HFFc6 (cell line): ENCODE data around the gene QARS1. TPM values are rescaled to one million over a fixed set of nuclear protein-coding genes. Genes with fewer than 3 reads are reported as not detected.

Experiments
- DNase-seq: peaks from one replicate; pipeline ENCODE4 v3.0.0-alpha.2; 2018
- H3K27ac Mint-ChIP-seq: 2 replicates; pipeline ENCODE4 v1.8.0; 2020; ENCODE audit warnings: mild to moderate bottlenecking, mixed read lengths
- H3K27me3 Mint-ChIP-seq: 2 replicates; pipeline ENCODE4 v1.8.0; 2021; ENCODE audit warnings: mild to moderate bottlenecking, moderate library complexity, mixed read lengths; ENCODE audit not compliant: insufficient read depth
- H3K36me3 Mint-ChIP-seq: 2 replicates; pipeline ENCODE4 v1.8.0; 2021; ENCODE audit warnings: low read depth, mixed read lengths
- H3K4me1 Mint-ChIP-seq: 2 replicates; pipeline ENCODE4 v1.8.0; 2020; ENCODE audit warnings: low read depth, mixed read lengths
- H3K4me3 Mint-ChIP-seq: 2 replicates; pipeline ENCODE4 v1.8.0; 2020; ENCODE audit warnings: mild to moderate bottlenecking, moderate library complexity, mixed read lengths
- H3K9me3 Mint-ChIP-seq: 2 replicates; pipeline ENCODE4 v1.8.0; 2020; ENCODE audit warnings: mild to moderate bottlenecking, mixed read lengths
- total RNA-seq, 6 experiments: library from RNA; stranded (reverse); fragmentation: NEBNext Ultra II Directional; extraction: Animal tissue kit (Norgen Biotek cat#: 25700); gene quantifications; 2 replicates in 1 of 6; 3 replicates in 5 of 6; pipeline ENCODE4 v1.2.3, GENCODE V29; 2021
- TF ChIP-seq, protein P1 (sequence below): fragments of 200-600 bp; sonication (generic); IDR thresholded peaks from 2 replicates; pipeline ENCODE4 v1.5.0; 2021; ENCODE audit warnings: antibody characterized with exemption, mild to moderate bottlenecking

The QARS1 gene
- total RNA-seq, 6 experiments from 2014 or later, result 183 to 263 (median 237) TPM

DNA sequence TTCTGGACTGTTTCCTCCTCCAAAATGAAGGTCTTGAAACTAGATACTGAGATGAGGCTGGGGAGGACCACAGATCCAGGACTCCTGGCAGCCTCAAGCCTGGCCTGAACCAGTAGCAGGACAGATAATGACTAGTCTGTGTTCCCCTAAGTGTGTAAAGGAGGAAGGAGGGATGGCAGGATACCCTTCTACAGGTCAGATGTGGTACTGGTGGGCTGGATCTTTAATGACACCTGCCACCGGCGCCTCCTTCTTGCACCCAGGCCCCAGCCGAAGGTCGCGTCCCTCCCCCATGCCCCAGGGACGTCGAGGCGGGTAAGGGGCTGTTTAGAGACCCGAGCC is 15.5 kb upstream of the QARS1 start:
- Mint-ChIP-seq H3K4me3 (peak overlapping the region; percentile 93), H3K9me3 (no peaks in the 10 kb centered on the region), H3K36me3 (peaks cover 24% of the 10 kb centered on the region), H3K27ac (peak overlapping the region; percentile 94), H3K27me3 (peaks cover 4% of the 10 kb centered on the region), H3K4me1 (peaks cover 13% of the 10 kb centered on the region)
- TF ChIP-seq, protein P1, sequence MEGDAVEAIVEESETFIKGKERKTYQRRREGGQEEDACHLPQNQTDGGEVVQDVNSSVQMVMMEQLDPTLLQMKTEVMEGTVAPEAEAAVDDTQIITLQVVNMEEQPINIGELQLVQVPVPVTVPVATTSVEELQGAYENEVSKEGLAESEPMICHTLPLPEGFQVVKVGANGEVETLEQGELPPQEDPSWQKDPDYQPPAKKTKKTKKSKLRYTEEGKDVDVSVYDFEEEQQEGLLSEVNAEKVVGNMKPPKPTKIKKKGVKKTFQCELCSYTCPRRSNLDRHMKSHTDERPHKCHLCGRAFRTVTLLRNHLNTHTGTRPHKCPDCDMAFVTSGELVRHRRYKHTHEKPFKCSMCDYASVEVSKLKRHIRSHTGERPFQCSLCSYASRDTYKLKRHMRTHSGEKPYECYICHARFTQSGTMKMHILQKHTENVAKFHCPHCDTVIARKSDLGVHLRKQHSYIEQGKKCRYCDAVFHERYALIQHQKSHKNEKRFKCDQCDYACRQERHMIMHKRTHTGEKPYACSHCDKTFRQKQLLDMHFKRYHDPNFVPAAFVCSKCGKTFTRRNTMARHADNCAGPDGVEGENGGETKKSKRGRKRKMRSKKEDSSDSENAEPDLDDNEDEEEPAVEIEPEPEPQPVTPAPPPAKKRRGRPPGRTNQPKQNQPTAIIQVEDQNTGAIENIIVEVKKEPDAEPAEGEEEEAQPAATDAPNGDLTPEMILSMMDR, result 0 out of 2 replicates have a peak, but pooled peaks have one; percentile 21
- no peak for DNase-seq

- Mint-ChIP-seq H3K27ac (peak overlapping the region; percentile 94), H3K4me3 (peak overlapping the region; percentile 93), H3K4me1 (peaks cover 13% of the 10 kb centered on the region), H3K9me3 (no peaks in the 10 kb centered on the region), H3K36me3 (peaks cover 24% of the 10 kb centered on the region), H3K27me3 (peaks cover 2% of the 10 kb centered on the region)
- TF ChIP-seq, protein P1, result no peak
- peak; percentile 56 for DNase-seq
Measured at GRCh38 chr3:49119439-49119838, 14.9 kb upstream of the QARS1 start.

- Mint-ChIP-seq H3K27me3 (peaks cover 2% of the 10 kb centered on the region), H3K4me3 (peak overlapping the region; percentile 93), H3K9me3 (no peaks in the 10 kb centered on the region), H3K4me1 (peaks cover 13% of the 10 kb centered on the region), H3K27ac (peak overlapping the region; percentile 94), H3K36me3 (peaks cover 24% of the 10 kb centered on the region)
- TF ChIP-seq, protein P1, result no peak
- no peak for DNase-seq
Measured at GRCh38 chr3:49119036-49119435, 14.5 kb upstream of the QARS1 start.

DNA sequence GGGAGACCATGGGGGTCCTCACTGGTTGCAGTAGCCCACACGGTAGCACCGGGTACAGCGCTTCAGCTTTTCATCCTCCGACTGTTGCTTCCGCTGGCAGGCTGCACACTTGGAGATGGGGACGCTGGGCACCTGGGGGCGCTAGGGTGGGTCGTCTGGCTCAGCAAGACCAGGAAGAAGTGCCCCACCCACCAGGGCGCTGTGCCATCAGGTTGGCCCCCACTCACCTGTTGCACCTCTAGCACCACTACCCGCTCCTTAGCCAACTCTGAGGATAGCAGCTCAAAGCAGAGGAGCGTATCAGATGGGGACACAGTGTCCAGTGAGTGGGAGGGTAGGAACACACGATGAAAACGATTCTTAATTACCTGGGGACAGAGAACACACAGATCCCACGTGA is 7.7 kb upstream of the QARS1 start:
- Mint-ChIP-seq H3K4me1 (no peaks in the 10 kb centered on the region), H3K9me3 (no peaks in the 10 kb centered on the region), H3K36me3 (peaks cover 24% of the 10 kb centered on the region; the same call in 1 of the 2 replicates), H3K27ac (no peak overlapping the region), H3K27me3 (no peaks in the 10 kb centered on the region; the same call in 1 of the 2 replicates), H3K4me3 (no peak overlapping the region)
- DNase-seq, result no peak
- TF ChIP-seq, protein P1, result no peak

DNA sequence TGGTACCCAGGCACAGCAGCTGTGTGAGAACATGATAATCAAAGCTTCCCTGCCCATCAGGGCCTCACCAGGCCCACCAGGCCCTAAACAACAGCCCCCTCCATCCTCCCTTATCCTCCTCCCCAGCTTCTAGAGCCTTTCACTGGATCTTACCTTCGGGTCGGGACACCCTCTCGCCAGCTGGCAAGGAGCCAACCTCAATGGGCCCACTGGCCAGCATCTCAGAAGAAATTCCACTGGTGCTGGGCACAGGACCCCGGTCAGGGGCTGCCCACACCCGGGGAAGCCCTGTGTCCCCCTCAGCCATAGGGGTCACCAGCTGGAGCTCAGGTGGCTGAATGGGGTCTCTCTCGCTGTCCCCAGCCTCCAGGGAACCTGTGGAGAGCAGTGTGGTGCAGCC is 6.8 kb upstream of the QARS1 start:
- Mint-ChIP-seq H3K27me3 (no peaks in the 10 kb centered on the region), H3K9me3 (no peaks in the 10 kb centered on the region), H3K27ac (no peak overlapping the region), H3K4me3 (no peak overlapping the region), H3K4me1 (no peaks in the 10 kb centered on the region), H3K36me3 (peaks cover 23% of the 10 kb centered on the region; the same call in 1 of the 2 replicates)
- TF ChIP-seq, protein P1, result no peak
- no peak for DNase-seq

DNA sequence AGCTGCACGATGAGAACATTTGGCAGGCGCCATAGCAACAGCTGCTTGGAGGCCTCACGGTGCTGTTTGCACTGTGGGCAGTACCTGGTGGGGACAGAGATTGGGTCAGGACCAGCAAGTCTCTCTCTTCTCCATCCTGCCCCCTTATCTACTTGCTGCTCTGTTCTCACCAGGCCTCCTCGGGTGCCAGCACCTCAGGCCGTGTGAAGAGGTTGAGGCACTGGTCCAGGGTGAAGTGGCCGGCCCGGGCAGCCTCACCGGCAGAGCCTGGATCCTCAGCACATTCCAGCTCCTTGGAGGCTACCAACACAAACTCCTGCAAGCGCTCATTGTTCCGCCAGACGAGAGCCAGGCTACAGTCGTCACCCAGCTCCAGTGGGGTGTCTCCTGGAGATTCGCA is 6.2 kb upstream of the QARS1 start:
- H3K4me1 Mint-ChIP-seq, result peaks cover 3% of the 10 kb centered on the region
- no peak for DNase-seq
- H3K36me3 Mint-ChIP-seq, result peaks cover 19% of the 10 kb centered on the region; the same call in 1 of the 2 replicates
- no peak overlapping the region for H3K27ac Mint-ChIP-seq
- H3K4me3 Mint-ChIP-seq, result no peak overlapping the region
- TF ChIP-seq, protein P1, result no peak
- no peaks in the 10 kb centered on the region for H3K9me3 Mint-ChIP-seq
- no peaks in the 10 kb centered on the region; the same call in 1 of the 2 replicates for H3K27me3 Mint-ChIP-seq
